PC-9 (cell line): ENCODE measurements around the gene FASTK.

Source experiments
- EZH2 ChIP-seq: fragments of 200-600 bp; sonication (generic); IDR thresholded peaks from 2 replicates; pipeline ENCODE4 v1.8.0; 2017; ENCODE audit warnings: antibody characterized with exemption, low read depth
- TF ChIP-seq, protein P1 (sequence below): fragments of 200-600 bp; sonication (generic); conservative IDR thresholded peaks from 2 replicates; pipeline ENCODE4 v1.6.1; 2017; ENCODE audit warnings: mixed run types, antibody characterized with exemption, mild to moderate bottlenecking, moderate library complexity

DNA sequence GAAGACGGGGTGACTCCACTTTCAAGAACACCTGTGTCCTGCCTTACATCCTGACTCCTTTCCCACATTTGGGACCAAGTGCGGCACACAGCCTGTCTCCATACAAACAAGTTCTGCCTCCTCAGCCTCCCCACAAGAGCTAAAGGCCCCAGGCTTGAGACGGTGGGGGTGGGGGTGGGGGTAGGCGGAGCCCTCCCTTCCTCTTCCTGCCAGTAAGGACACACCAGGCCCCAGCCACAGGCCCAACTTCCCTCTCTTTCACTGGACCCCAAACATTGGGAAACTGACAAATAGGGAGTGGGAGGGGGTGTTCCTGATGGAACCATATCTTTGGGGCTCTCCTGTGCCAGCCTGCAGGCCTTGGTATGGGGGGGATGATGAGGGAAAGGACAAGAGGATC is 27.5 kb downstream of the FASTK start:
- TF ChIP-seq, protein P1, sequence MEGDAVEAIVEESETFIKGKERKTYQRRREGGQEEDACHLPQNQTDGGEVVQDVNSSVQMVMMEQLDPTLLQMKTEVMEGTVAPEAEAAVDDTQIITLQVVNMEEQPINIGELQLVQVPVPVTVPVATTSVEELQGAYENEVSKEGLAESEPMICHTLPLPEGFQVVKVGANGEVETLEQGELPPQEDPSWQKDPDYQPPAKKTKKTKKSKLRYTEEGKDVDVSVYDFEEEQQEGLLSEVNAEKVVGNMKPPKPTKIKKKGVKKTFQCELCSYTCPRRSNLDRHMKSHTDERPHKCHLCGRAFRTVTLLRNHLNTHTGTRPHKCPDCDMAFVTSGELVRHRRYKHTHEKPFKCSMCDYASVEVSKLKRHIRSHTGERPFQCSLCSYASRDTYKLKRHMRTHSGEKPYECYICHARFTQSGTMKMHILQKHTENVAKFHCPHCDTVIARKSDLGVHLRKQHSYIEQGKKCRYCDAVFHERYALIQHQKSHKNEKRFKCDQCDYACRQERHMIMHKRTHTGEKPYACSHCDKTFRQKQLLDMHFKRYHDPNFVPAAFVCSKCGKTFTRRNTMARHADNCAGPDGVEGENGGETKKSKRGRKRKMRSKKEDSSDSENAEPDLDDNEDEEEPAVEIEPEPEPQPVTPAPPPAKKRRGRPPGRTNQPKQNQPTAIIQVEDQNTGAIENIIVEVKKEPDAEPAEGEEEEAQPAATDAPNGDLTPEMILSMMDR = no peak
- TF ChIP-seq EZH2 = no peak
